Heart right ventricle (tissue), 12 donors: ENCODE data around the gene TSTD1. TPM values are rescaled to one million over a fixed set of nuclear protein-coding genes. Genes with fewer than 3 reads are reported as not detected.

ENCODE experiments used
- polyA plus RNA-seq, 2 donors: library from polyadenylated mRNA; stranded (reverse); fragments of 200-250 nt; gene quantifications; one replicate each; pipeline ENCODE4 v1.2.3, GENCODE V29; 2013
- total RNA-seq, 10 donors: library from RNA; stranded (reverse); fragmentation: NEBNext Ultra II Directional in 3 of 10; extraction: Animal tissue kit (Norgen Biotek cat#: 25700) in 3 of 10; gene quantifications; one replicate each; pipeline versions ENCODE4 v1.2.1 to v1.2.4, GENCODE V29; 2021 to 2023
- donor health status: ischemic (EF 13 %, LVEDD 7.1; RV severe dilation, severe dysfunction).
- donor health status: healthy with polysubstance abuse.
- donor health status: DM: no; HTN: yes; CAD: no.
- donor health status: DM: no; HTN: no; CAD: no.
- donor health status: ischemic (EF 25% LVEDD 6.9; RV normal size, moderate dysfunction).
- donor health status: ischemic (EF 25% LVEDD 5.7; RV mildly dilated, moderate dysfunction).
- donor health status: healthy.
- donor health status: nonischemic (EF 11% LVEDD 7.7; RV severe dilation, severe dysfunction).
- donor health status: DM: yes; HTN: yes; CAD: no.
- donor health status: PGD.
- donor health status: ischemic (EF 29% LVEDD 5.4; RV normal size, mild dysfunction).
- donor health status: nonischemic (EF 23%, LVEDD 6.1; RV moderate dilation, normal function).

TSTD1 gene
- total and polyA plus RNA-seq, 12 donors: 8.0 to 18.0 (median 13.4) TPM

Other genes with a start within 250 kb of the TSTD1 start
- 1 to 10 TPM in 1 of 10 donors, under 1 TPM in 4, not detected in 5; 0.25 to 1.4 (median 0.42) TPM for gene LY9, start 242.8 kb downstream of the TSTD1 start, total RNA-seq
- gene LY9, start 242.8 kb downstream of the TSTD1 start, polyA plus RNA-seq: under 1 TPM in 1 of 2 donors, not detected in 1; 0.10 TPM
- 1 to 10 TPM in 1 of 10 donors, under 1 TPM in 6, not detected in 3; 0.10 to 1.5 (median 0.25) TPM for gene CD244, start 176.1 kb downstream of the TSTD1 start, total RNA-seq
- under 1 TPM in 1 of 2 donors, not detected in 1; 0.12 TPM for gene CD244, start 176.1 kb downstream of the TSTD1 start, polyA plus RNA-seq
- 100 to 1,000 TPM in 1 of 10 donors, 1 to 10 TPM in 6, under 1 TPM in 1, not detected in 2; 0.54 to 102 (median 3.2) TPM for gene ITLN1, start 153.8 kb downstream of the TSTD1 start, total RNA-seq
- gene ITLN1, start 153.8 kb downstream of the TSTD1 start, polyA plus RNA-seq: 1 to 10 TPM; 2.8 to 2.9 TPM
- not detected for gene ITLN2, start 84.2 kb downstream of the TSTD1 start, total RNA-seq
- gene ITLN2, start 84.2 kb downstream of the TSTD1 start, polyA plus RNA-seq: under 1 TPM in 1 of 2 donors, not detected in 1; 0.22 TPM
- gene F11R, start 17.8 kb downstream of the TSTD1 start, total RNA-seq: 10 to 100 TPM in 6 of 10 donors, 1 to 10 TPM in 4; 7.1 to 22.7 (median 10.5) TPM
- 1 to 10 TPM; 7.5 to 9.9 TPM for gene F11R, start 17.8 kb downstream of the TSTD1 start, polyA plus RNA-seq
- 10 to 100 TPM; 23.7 to 43.6 (median 28.5) TPM for gene USF1, start 7.0 kb upstream of the TSTD1 start, total RNA-seq
- 10 to 100 TPM; 42.4 to 55.1 TPM for gene USF1, start 7.0 kb upstream of the TSTD1 start, polyA plus RNA-seq
- 10 to 100 TPM in 1 of 10 donors, 1 to 10 TPM in 9; 1.5 to 16.4 (median 2.1) TPM for gene ARHGAP30, start 30.9 kb upstream of the TSTD1 start, total RNA-seq
- gene ARHGAP30, start 30.9 kb upstream of the TSTD1 start, polyA plus RNA-seq: 1 to 10 TPM; 1.2 to 1.4 TPM
- gene NECTIN4, start 50.6 kb upstream of the TSTD1 start, total RNA-seq: under 1 TPM in 1 of 10 donors, not detected in 9; 0.19 TPM
- under 1 TPM in 1 of 2 donors, not detected in 1; 0.06 TPM for gene NECTIN4, start 50.6 kb upstream of the TSTD1 start, polyA plus RNA-seq
- 10 to 100 TPM in 5 of 10 donors, 1 to 10 TPM in 5; 2.2 to 17.7 (median 9.0) TPM for gene KLHDC9, start 59.4 kb upstream of the TSTD1 start, total RNA-seq
- gene KLHDC9, start 59.4 kb upstream of the TSTD1 start, polyA plus RNA-seq: 1 to 10 TPM in 1 of 2 donors, under 1 TPM in 1; 0.83 to 6.7 TPM
- 10 to 100 TPM; 44.6 to 78.7 (median 54.1) TPM for gene PFDN2, start 79.1 kb upstream of the TSTD1 start, total RNA-seq
- gene PFDN2, start 79.1 kb upstream of the TSTD1 start, polyA plus RNA-seq: 100 to 1,000 TPM; 185 to 273 TPM
- 10 to 100 TPM; 24.1 to 41.2 (median 33.4) TPM for gene NIT1, start 79.1 kb upstream of the TSTD1 start, total RNA-seq
- 10 to 100 TPM; 28.5 to 30.6 TPM for gene NIT1, start 79.1 kb upstream of the TSTD1 start, polyA plus RNA-seq
- 10 to 100 TPM; 21.7 to 33.0 (median 26.3) TPM for gene DEDD, start 93.7 kb upstream of the TSTD1 start, total RNA-seq
- gene DEDD, start 93.7 kb upstream of the TSTD1 start, polyA plus RNA-seq: 10 to 100 TPM; 19.7 to 27.2 TPM
- gene UFC1, start 115.0 kb upstream of the TSTD1 start, total RNA-seq: 10 to 100 TPM; 63.9 to 88.3 (median 74.9) TPM
- gene UFC1, start 115.0 kb upstream of the TSTD1 start, polyA plus RNA-seq: 100 to 1,000 TPM in 1 of 2 donors, 10 to 100 TPM in 1; 43.0 to 142 TPM
- gene USP21, start 120.5 kb upstream of the TSTD1 start, total RNA-seq: 10 to 100 TPM in 9 of 10 donors, 1 to 10 TPM in 1; 8.8 to 24.0 (median 14.7) TPM
- 10 to 100 TPM; 13.2 to 22.4 TPM for gene USP21, start 120.5 kb upstream of the TSTD1 start, polyA plus RNA-seq
- 10 to 100 TPM in 8 of 10 donors, 1 to 10 TPM in 2; 8.5 to 19.8 (median 15.0) TPM for gene PPOX, start 127.5 kb upstream of the TSTD1 start, total RNA-seq
- 10 to 100 TPM in 1 of 2 donors, 1 to 10 TPM in 1; 10.0 to 58.5 TPM for gene PPOX, start 127.5 kb upstream of the TSTD1 start, polyA plus RNA-seq
- gene B4GALT3, start 138.5 kb upstream of the TSTD1 start, total RNA-seq: 10 to 100 TPM; 12.1 to 28.9 (median 19.6) TPM
- 10 to 100 TPM; 11.5 to 25.5 TPM for gene B4GALT3, start 138.5 kb upstream of the TSTD1 start, polyA plus RNA-seq
- 10 to 100 TPM in 6 of 10 donors, 1 to 10 TPM in 4; 1.7 to 86.1 (median 17.7) TPM for gene ADAMTS4, start 160.1 kb upstream of the TSTD1 start, total RNA-seq
- gene ADAMTS4, start 160.1 kb upstream of the TSTD1 start, polyA plus RNA-seq: 10 to 100 TPM in 1 of 2 donors, 1 to 10 TPM in 1; 5.4 to 11.9 TPM
- gene NDUFS2, start 163.4 kb upstream of the TSTD1 start, total RNA-seq: 100 to 1,000 TPM; 244 to 370 (median 318) TPM
- 100 to 1,000 TPM; 121 to 193 TPM for gene NDUFS2, start 163.4 kb upstream of the TSTD1 start, polyA plus RNA-seq
- 10 to 100 TPM in 4 of 10 donors, 1 to 10 TPM in 6; 2.0 to 65.8 (median 5.3) TPM for gene FCER1G, start 176.3 kb upstream of the TSTD1 start, total RNA-seq
- gene FCER1G, start 176.3 kb upstream of the TSTD1 start, polyA plus RNA-seq: 10 to 100 TPM; 19.7 to 64.6 TPM
- gene APOA2, start 184.7 kb upstream of the TSTD1 start, total RNA-seq: under 1 TPM in 1 of 10 donors, not detected in 9; 0.89 TPM
- gene APOA2, start 184.7 kb upstream of the TSTD1 start, polyA plus RNA-seq: not detected
- gene TOMM40L, start 187.1 kb upstream of the TSTD1 start, total RNA-seq: 10 to 100 TPM; 29.8 to 37.6 (median 33.2) TPM
- 10 to 100 TPM; 17.6 to 29.3 TPM for gene TOMM40L, start 187.1 kb upstream of the TSTD1 start, polyA plus RNA-seq
- gene NR1I3, start 199.2 kb upstream of the TSTD1 start, total RNA-seq: not detected
- under 1 TPM in 1 of 2 donors, not detected in 1; 0.10 TPM for gene NR1I3, start 199.2 kb upstream of the TSTD1 start, polyA plus RNA-seq
- 1 to 10 TPM in 1 of 10 donors, under 1 TPM in 8, not detected in 1; 0.38 to 1.0 (median 0.46) TPM for gene PCP4L1, start 219.8 kb upstream of the TSTD1 start, total RNA-seq
- gene PCP4L1, start 219.8 kb upstream of the TSTD1 start, polyA plus RNA-seq: under 1 TPM; 0.29 to 0.75 TPM